BE2C (cell line): Measurements from ENCODE around the gene ATP8A2.

Experiments used
- DNase-seq: peaks from one replicate; pipeline ENCODE4 v3.0.0-alpha.2; 2020
- H3K27me3 ChIP-seq: fragments of 250-450 bp; sonication (Bioruptor Pico); 2 replicates; pipeline ENCODE4 v1.5.1; 2020; ENCODE audit warnings: mild to moderate bottlenecking
- H3K36me3 ChIP-seq: fragments of 250-450 bp; sonication (Bioruptor Pico); 2 replicates; pipeline ENCODE4 v1.5.1; 2020; ENCODE audit warnings: mild to moderate bottlenecking
- H3K4me1 ChIP-seq: fragments of 250-450 bp; sonication (Bioruptor Pico); 2 replicates; pipeline ENCODE4 v1.5.1; 2020
- H3K4me3 ChIP-seq: 2 replicates; pipeline ENCODE4 v1.5.1; 2011; ENCODE audit warnings: low read depth, low read length
- H3K9me3 ChIP-seq: fragments of 250-450 bp; sonication (Bioruptor Pico); 2 replicates; pipeline ENCODE4 v1.5.1; 2020
- TF ChIP-seq, protein P1 (sequence below): IDR thresholded peaks from 2 replicates; pipeline ENCODE4 v1.5.1; 2012; ENCODE audit warnings: mild to moderate bottlenecking, low read depth, low read length

Gene ATP8A2

DNA sequence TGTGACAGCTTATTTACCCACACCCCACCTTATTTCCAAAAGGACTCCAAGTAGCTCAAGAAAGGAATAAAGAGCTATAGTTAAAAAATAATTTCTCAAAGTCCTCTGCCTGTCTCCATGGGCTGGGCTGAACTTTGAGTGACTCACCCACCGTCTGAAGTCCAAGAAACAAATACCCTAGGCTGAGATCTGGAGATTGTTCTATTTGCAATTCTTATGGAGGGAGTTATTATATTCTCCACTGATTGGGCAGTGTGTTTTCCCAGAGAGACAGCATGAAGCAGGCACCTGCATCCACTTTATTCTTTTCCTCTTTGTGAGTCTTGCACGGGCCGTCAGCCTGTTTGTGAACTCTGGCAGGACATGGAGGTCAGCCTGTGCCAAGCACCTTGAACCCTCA is 616.9 kb downstream of the ATP8A2 start:
- no peak overlapping the region for H3K4me3 ChIP-seq
- DNase-seq = no peak
- H3K36me3 ChIP-seq = no peaks in the 10 kb centered on the region
- TF ChIP-seq, protein P1, sequence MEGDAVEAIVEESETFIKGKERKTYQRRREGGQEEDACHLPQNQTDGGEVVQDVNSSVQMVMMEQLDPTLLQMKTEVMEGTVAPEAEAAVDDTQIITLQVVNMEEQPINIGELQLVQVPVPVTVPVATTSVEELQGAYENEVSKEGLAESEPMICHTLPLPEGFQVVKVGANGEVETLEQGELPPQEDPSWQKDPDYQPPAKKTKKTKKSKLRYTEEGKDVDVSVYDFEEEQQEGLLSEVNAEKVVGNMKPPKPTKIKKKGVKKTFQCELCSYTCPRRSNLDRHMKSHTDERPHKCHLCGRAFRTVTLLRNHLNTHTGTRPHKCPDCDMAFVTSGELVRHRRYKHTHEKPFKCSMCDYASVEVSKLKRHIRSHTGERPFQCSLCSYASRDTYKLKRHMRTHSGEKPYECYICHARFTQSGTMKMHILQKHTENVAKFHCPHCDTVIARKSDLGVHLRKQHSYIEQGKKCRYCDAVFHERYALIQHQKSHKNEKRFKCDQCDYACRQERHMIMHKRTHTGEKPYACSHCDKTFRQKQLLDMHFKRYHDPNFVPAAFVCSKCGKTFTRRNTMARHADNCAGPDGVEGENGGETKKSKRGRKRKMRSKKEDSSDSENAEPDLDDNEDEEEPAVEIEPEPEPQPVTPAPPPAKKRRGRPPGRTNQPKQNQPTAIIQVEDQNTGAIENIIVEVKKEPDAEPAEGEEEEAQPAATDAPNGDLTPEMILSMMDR = no peak
- no peaks in the 10 kb centered on the region for H3K9me3 ChIP-seq
- H3K4me1 ChIP-seq = no peaks in the 10 kb centered on the region
- no peaks in the 10 kb centered on the region; the same call in 1 of the 2 replicates for H3K27me3 ChIP-seq

DNA sequence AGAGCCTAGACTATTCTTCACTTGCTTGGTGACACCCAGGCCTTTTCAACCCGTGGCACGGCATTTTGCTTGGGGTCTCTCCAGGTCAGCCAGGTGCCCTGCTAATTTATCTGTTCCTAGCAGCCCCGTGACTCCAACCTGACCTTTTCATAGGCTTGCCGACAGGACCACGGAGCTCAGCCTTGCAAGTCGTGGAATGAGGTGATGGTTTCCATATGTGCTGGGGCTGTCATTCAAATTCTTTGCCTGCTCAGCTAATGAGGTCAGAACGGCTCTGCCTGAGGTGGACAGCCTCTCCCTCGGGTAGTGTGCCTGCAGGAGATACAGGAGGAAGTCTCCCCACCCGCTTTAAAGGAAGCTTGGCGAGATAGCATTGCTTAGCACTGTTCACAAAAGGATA is 619.0 kb downstream of the ATP8A2 start:
- no peaks in the 10 kb centered on the region for H3K27me3 ChIP-seq
- no peaks in the 10 kb centered on the region for H3K4me1 ChIP-seq
- no peak overlapping the region for H3K4me3 ChIP-seq
- H3K36me3 ChIP-seq = no peaks in the 10 kb centered on the region
- TF ChIP-seq, protein P1 = no peak
- no peaks in the 10 kb centered on the region for H3K9me3 ChIP-seq
- DNase-seq = no peak

- no peaks in the 10 kb centered on the region for H3K36me3 ChIP-seq
- DNase-seq = no peak
- H3K9me3 ChIP-seq = no peaks in the 10 kb centered on the region
- TF ChIP-seq, protein P1 = no peak
- no peaks in the 10 kb centered on the region for H3K4me1 ChIP-seq
- H3K4me3 ChIP-seq = no peak overlapping the region
- H3K27me3 ChIP-seq = no peaks in the 10 kb centered on the region; the same call in 1 of the 2 replicates
These were observed 620.3 kb downstream of the ATP8A2 start for GRCh38 chr13:25992076-25992475.

DNA sequence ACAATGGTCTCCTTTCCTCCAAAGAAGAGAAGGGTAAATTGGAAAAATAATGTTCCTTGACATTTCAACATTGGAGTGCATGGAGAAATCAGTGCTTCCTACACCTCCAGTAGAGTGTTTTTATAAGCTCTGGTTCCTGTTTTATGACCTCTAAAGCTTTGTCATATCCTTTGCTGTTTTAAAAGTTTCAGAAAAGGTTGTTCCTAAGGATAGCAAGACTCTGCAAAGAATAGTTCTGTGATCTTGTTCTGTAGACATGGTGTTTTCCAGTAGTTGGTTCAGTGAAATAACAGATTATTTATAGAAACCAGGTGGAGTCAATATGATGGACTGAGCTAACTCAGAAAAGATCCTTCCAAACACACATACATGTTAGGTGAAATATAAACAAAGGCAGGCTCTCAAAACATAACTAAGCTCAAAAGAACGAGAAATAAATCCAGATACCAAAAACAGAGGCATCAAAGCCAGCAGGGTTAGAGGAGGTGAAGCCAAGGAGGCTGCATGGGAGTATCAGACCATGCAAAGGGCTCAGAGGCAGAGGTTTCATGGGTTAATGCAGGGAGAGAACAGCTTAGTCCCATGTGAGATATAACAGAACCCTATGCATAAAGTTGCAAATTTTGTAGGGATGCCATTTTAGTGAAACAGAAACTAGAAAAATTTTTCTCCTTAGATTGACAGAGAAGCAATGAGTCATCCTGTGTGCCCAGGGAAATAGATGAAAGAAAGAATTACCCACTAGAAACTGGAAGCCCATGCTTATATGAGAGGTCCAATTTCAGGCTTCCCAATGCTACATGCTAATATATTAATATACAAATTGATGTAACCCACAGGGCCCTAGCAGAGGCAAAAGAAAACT is 635.7 kb downstream of the ATP8A2 start:
- Histone ChIP-seq H3K27me3 (no peaks in the 10 kb centered on the region), H3K9me3 (no peaks in the 10 kb centered on the region), H3K4me3 (no peak overlapping the region), H3K4me1 (no peaks in the 10 kb centered on the region), H3K36me3 (no peaks in the 10 kb centered on the region)
- DNase-seq = no peak
- TF ChIP-seq, protein P1 = no peak

GRCh38 chr13:26010487-26011207 is 638.9 kb downstream of the ATP8A2 start:
- Histone ChIP-seq H3K36me3 (no peaks in the 10 kb centered on the region), H3K4me1 (no peaks in the 10 kb centered on the region), H3K27me3 (peaks cover 2% of the 10 kb centered on the region), H3K9me3 (no peaks in the 10 kb centered on the region), H3K4me3 (no peak overlapping the region)
- no peak for DNase-seq
- TF ChIP-seq, protein P1 = no peak

DNA sequence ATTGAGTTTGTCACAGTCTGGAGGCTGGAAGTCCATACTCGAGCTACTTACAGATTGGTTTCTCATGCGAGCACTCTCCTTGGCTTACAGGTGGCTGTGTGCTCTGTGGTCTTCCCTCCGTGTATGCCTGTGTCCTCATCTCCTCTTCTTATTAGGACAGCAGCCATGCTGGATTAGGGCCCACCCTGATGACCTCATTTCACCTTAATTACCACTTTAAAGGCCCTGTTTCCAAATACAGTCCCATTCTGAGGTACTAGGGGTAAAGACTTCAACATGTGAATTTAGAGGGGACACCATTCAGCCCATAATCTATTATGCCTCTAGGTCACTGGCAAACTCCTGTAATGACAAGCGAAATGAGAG is 639.4 kb downstream of the ATP8A2 start:
- Histone ChIP-seq H3K27me3 (peaks cover 3% of the 10 kb centered on the region), H3K9me3 (no peaks in the 10 kb centered on the region), H3K4me3 (no peak overlapping the region), H3K4me1 (no peaks in the 10 kb centered on the region; the same call in 1 of the 2 replicates), H3K36me3 (no peaks in the 10 kb centered on the region)
- TF ChIP-seq, protein P1 = no peak
- DNase-seq = no peak
